HepG2 (cell line): ENCODE results near the gene CTNNBL1. TPM values are rescaled to one million over a fixed set of nuclear protein-coding genes. Genes with fewer than 3 reads are reported as not detected.

Experiments used
- BCL6 ChIP-seq: IDR thresholded peaks from 2 replicates; pipeline ENCODE4 v1.6.1; 2016; ENCODE audit warnings: missing genetic modification reagents, missing compliant biosample characterization
- DMAP1 ChIP-seq: IDR thresholded peaks from 2 replicates; pipeline ENCODE4 v1.6.1; 2016
- E2F5 ChIP-seq: sonication (generic); formaldehyde crosslinking; conservative IDR thresholded peaks from 2 replicates; pipeline ENCODE4 v1.4.0; 2020; ENCODE audit warnings: missing genetic modification reagents
- ISL2 ChIP-seq: sonication (generic); formaldehyde crosslinking; IDR thresholded peaks from 2 replicates; pipeline ENCODE4 v1.5.0; 2020; ENCODE audit warnings: missing genetic modification reagents
- KLF11 ChIP-seq: IDR thresholded peaks from 2 replicates; pipeline ENCODE4 v1.6.1; 2016; ENCODE audit warnings: missing compliant biosample characterization
- NFAT5 ChIP-seq: sonication (generic); formaldehyde crosslinking; IDR thresholded peaks from 2 replicates; pipeline ENCODE4 v1.4.0; 2020; ENCODE audit warnings: missing genetic modification reagents
- PBX3 ChIP-seq: sonication (generic); formaldehyde crosslinking; IDR thresholded peaks from 2 replicates; pipeline ENCODE4 v1.8.1; 2023; ENCODE audit warnings: missing genetic modification reagents, inconsistent platforms, borderline replicate concordance
- RELA ChIP-seq: sonication (generic); formaldehyde crosslinking; IDR thresholded peaks from 2 replicates; pipeline ENCODE4 v1.4.0; 2020; ENCODE audit warnings: missing genetic modification reagents
- RERE ChIP-seq: IDR thresholded peaks from 2 replicates; pipeline ENCODE4 v1.6.1; 2016; ENCODE audit warnings: low read depth, missing genetic modification reagents, missing compliant biosample characterization
- RFXANK ChIP-seq: IDR thresholded peaks from 2 replicates; pipeline ENCODE4 v1.6.1; 2016
- SRY ChIP-seq: sonication (generic); formaldehyde crosslinking; IDR thresholded peaks from 2 replicates; pipeline ENCODE4 v1.8.0; 2022; ENCODE audit warnings: mild to moderate bottlenecking, missing genetic modification reagents
- ZBTB42 ChIP-seq: sonication (generic); formaldehyde crosslinking; IDR thresholded peaks from 2 replicates; pipeline ENCODE4 v1.5.0; 2020; ENCODE audit warnings: mild to moderate bottlenecking, missing genetic modification reagents
- ZFP90 ChIP-seq: sonication (generic); formaldehyde crosslinking; IDR thresholded peaks from 2 replicates; pipeline ENCODE4 v1.8.0; 2022; ENCODE audit warnings: missing genetic modification reagents, mild to moderate bottlenecking, inconsistent platforms, borderline replicate concordance
- ZNF33A ChIP-seq: sonication (generic); formaldehyde crosslinking; IDR thresholded peaks from 2 replicates; pipeline ENCODE4 v1.5.1; 2020; ENCODE audit warnings: missing genetic modification reagents, mild to moderate bottlenecking, moderate library complexity, borderline replicate concordance
- ZNF557 ChIP-seq: sonication (generic); formaldehyde crosslinking; IDR thresholded peaks from 2 replicates; pipeline ENCODE4 v1.4.0; 2020; ENCODE audit warnings: missing genetic modification reagents
- ZNF577 ChIP-seq: sonication (generic); formaldehyde crosslinking; IDR thresholded peaks from 2 replicates; pipeline ENCODE4 v1.4.0; 2020; ENCODE audit warnings: mild to moderate bottlenecking, low read depth, missing genetic modification reagents, borderline replicate concordance
- ZNF75D ChIP-seq: sonication (generic); formaldehyde crosslinking; IDR thresholded peaks from 2 replicates; pipeline ENCODE4 v1.8.1; 2023; ENCODE audit warnings: missing genetic modification reagents, mild to moderate bottlenecking, borderline replicate concordance
- ZNF790 ChIP-seq: sonication (generic); formaldehyde crosslinking; IDR thresholded peaks from 2 replicates; pipeline ENCODE4 v1.8.0; 2022; ENCODE audit warnings: missing genetic modification reagents, mild to moderate bottlenecking, borderline replicate concordance
- polyA plus RNA-seq, 8 experiments: library from polyadenylated mRNA; depleted of rRNA in 3 of 8; stranded (reverse) in 7 of 8; unstranded in 1 of 8; fragments of >200 nt; fragmentation: Illumina TruSeq in 4 of 8; extraction: Trizol in 4 of 8; gene quantifications; 2 replicates each; pipeline versions ENCODE4 v1.2.1 to v1.2.3, GENCODE V29; 2011 to 2016; ENCODE audit warnings: low read depth in 4 of 8, missing spikeins in 1 of 8, mixed read lengths in 1 of 8; ENCODE audit not compliant: insufficient read depth in 1 of 8
- total RNA-seq, 5 experiments: library from RNA; depleted of rRNA; stranded (reverse); fragments of >200 nt; fragmentation: Illumina TruSeq; extraction: Trizol; gene quantifications; 2 replicates each; pipeline ENCODE4 v1.2.3, GENCODE V29; 2016; ENCODE audit warnings: low read depth in 1 of 5

Gene CTNNBL1
- total and polyA plus RNA-seq, 2 of the 13 experiments (the other 11 are each of a cell fraction or from before 2014, with no cell fraction given), result 49.3 to 94.6 TPM

GRCh38 chr20:37651932-37652331, 41.9 kb upstream of the CTNNBL1 start (continued):
- TF ChIP-seq ZBTB42 (CRISPR knock-in tag), result no peak
- TF ChIP-seq KLF11 (CRISPR knock-in tag), result no peak
- TF ChIP-seq ISL2 (CRISPR knock-in tag), result no peak
- no peak for TF ChIP-seq ZFP90 (CRISPR knock-in tag)
- TF ChIP-seq DMAP1, result no peak
- TF ChIP-seq BCL6 (CRISPR knock-in tag), result no peak
- TF ChIP-seq SRY, result no peak
- no peak for TF ChIP-seq ZNF75D (CRISPR knock-in tag)
- no peak for TF ChIP-seq PBX3 (CRISPR knock-in tag)
- TF ChIP-seq ZNF577 (CRISPR knock-in tag), result no peak
- TF ChIP-seq ZNF790 (CRISPR knock-in tag), result no peak
- no peak for TF ChIP-seq NFAT5
- no peak for TF ChIP-seq RERE (CRISPR knock-in tag)
- no peak for TF ChIP-seq RELA (CRISPR knock-in tag)
- TF ChIP-seq RFXANK (CRISPR knock-in tag), result no peak
- no peak for TF ChIP-seq E2F5 (CRISPR knock-in tag)
- TF ChIP-seq ZNF33A (CRISPR knock-in tag), result no peak
- no peak for TF ChIP-seq ZNF557 (CRISPR knock-in tag)
